NB4 (cell line): Measurements from ENCODE around the gene OR6B2.

Source experiments
- MYC ChIP-seq: IDR thresholded peaks from 2 replicates; pipeline ENCODE4 v1.6.1; 2011; ENCODE audit warnings: low read depth, low read length
- POLR2A ChIP-seq: IDR thresholded peaks from 2 replicates; pipeline ENCODE4 v1.6.1; 2011; ENCODE audit warnings: mild to moderate bottlenecking; ENCODE audit not compliant: insufficient read length; ENCODE audit errors: extremely low read depth
- TF ChIP-seq, protein P1 (sequence below): IDR thresholded peaks from one replicate; pipeline ENCODE4 v1.5.1; 2012; ENCODE audit warnings: low read depth, low read length
- TF ChIP-seq, protein P2 (sequence below): IDR thresholded peaks from 2 replicates; pipeline ENCODE4 v1.6.1; 2011; ENCODE audit warnings: low read depth, low read length

DNA sequence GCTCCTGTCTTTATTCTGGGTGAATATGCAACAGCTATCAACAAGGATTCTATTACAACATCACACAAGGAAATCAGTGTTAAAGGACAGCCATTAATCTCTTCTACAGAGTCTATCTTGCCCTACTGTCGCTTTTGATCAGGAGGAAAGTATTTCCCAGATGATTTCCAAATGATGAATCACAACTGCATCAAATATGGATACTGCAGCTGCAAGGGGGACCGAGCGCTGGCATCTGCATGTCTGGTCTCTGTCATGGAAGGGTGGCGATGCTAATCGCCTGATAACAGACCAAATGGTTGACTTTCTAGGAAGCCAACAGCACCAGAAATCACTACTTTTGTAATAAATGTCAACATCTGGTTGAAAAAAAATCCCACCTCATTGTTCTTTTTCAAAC, 44.3 kb upstream of the OR6B2 start:
- TF ChIP-seq, protein P1, sequence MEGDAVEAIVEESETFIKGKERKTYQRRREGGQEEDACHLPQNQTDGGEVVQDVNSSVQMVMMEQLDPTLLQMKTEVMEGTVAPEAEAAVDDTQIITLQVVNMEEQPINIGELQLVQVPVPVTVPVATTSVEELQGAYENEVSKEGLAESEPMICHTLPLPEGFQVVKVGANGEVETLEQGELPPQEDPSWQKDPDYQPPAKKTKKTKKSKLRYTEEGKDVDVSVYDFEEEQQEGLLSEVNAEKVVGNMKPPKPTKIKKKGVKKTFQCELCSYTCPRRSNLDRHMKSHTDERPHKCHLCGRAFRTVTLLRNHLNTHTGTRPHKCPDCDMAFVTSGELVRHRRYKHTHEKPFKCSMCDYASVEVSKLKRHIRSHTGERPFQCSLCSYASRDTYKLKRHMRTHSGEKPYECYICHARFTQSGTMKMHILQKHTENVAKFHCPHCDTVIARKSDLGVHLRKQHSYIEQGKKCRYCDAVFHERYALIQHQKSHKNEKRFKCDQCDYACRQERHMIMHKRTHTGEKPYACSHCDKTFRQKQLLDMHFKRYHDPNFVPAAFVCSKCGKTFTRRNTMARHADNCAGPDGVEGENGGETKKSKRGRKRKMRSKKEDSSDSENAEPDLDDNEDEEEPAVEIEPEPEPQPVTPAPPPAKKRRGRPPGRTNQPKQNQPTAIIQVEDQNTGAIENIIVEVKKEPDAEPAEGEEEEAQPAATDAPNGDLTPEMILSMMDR: no peak
- TF ChIP-seq POLR2A: no peak
- TF ChIP-seq, protein P2, sequence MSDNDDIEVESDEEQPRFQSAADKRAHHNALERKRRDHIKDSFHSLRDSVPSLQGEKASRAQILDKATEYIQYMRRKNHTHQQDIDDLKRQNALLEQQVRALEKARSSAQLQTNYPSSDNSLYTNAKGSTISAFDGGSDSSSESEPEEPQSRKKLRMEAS: no peak
- TF ChIP-seq MYC: no peak
